SK-N-SH (cell line): Measurements from ENCODE around the gene PLEKHA4. TPM values are rescaled to one million over a fixed set of nuclear protein-coding genes. Genes with fewer than 3 reads are reported as not detected.
A peak's percentile ranks its signal among the peaks of the same experiment; 100 is the strongest.

Source experiments
- CTCF ChIA-PET: fragments of 300-600, 350-600 bp; formaldehyde crosslinking; extraction: SDS; loops from one replicate; lab custom pipeline; 2021; lab: Yijun Ruan, JAX
- POLR2A ChIA-PET: fragments of 350-600 bp; sonication (Branson Sonifier 250); formaldehyde crosslinking; extraction: SDS; loops from one replicate; lab custom pipeline; 2020; ENCODE audit warnings: antibody characterized with exemption, inconsistent platforms; lab: Yijun Ruan, JAX
- DNase-seq: peaks from one replicate; pipeline ENCODE4 v3.0.0; 2012
- H2AFZ ChIP-seq: fragments of 200-600 bp; sonication (generic); 2 replicates; pipeline ENCODE4 v1.8.1; 2016; ENCODE audit warnings: antibody characterized with exemption, mild to moderate bottlenecking, low read depth
- H3F3A ChIP-seq: fragments of 200-600 bp; sonication (generic); replicated peaks from 2 replicates; pipeline ENCODE3; 2016; ENCODE audit warnings: antibody characterized with exemption, mild to moderate bottlenecking; ENCODE audit not compliant: insufficient read depth
- H3K27ac ChIP-seq, 2 experiments: fragments of 200-500 bp in 1 of 2; fragments of 200-600 bp in 1 of 2; sonication (Bioruptor generic) in 1 of 2; sonication (generic), shearing (Covaris generic) in 1 of 2; 2 replicates each; pipeline versions ENCODE4 v1.5.1 to v1.6.1; 2014 to 2016; ENCODE audit warnings: low read depth in 2 of 2, inconsistent platforms in 1 of 2, low read length in 1 of 2, mild to moderate bottlenecking in 1 of 2, mixed read lengths in 1 of 2
- H3K27me3 ChIP-seq: fragments of 200-600 bp; sonication (generic), shearing (Covaris generic); 2 replicates; pipeline ENCODE4 v1.6.1; 2016; ENCODE audit warnings: mixed run types; ENCODE audit not compliant: insufficient read depth
- H3K36me3 ChIP-seq, 2 experiments: fragments of 200-500 bp in 1 of 2; fragments of 200-600 bp in 1 of 2; sonication (Bioruptor generic) in 1 of 2; sonication (generic) in 1 of 2; replicated peaks in 1 of 2; 2 replicates each; pipeline versions ENCODE3 to v1.5.1; 2014 to 2016; ENCODE audit warnings: low read length in 1 of 2, mild to moderate bottlenecking in 1 of 2; ENCODE audit not compliant: insufficient read depth in 2 of 2, control insufficient read depth in 1 of 2
- H3K4me1 ChIP-seq, 2 experiments: fragments of 200-500 bp in 1 of 2; fragments of 200-600 bp in 1 of 2; sonication (Bioruptor generic) in 1 of 2; sonication (generic), shearing (Covaris generic) in 1 of 2; 2 replicates each; pipeline versions ENCODE4 v1.5.1 to v1.6.1; 2014 to 2016; ENCODE audit warnings: low read depth in 1 of 2, low read length in 1 of 2, mixed run types in 1 of 2; ENCODE audit not compliant: insufficient read depth in 2 of 2, control insufficient read depth in 1 of 2
- H3K4me2 ChIP-seq: fragments of 200-600 bp; sonication (generic), shearing (Covaris generic); 2 replicates; pipeline ENCODE4 v1.6.1; 2017; ENCODE audit warnings: mixed run types
- H3K4me3 ChIP-seq, 2 experiments: fragments of 200-500 bp in 1 of 2; fragments of 200-600 bp in 1 of 2; sonication (Bioruptor generic) in 1 of 2; sonication (generic), shearing (Covaris generic) in 1 of 2; 2 replicates each; pipeline versions ENCODE4 v1.5.1 to v1.8.1; 2014 to 2016; ENCODE audit warnings: low read depth in 2 of 2, inconsistent platforms in 1 of 2, low read length in 1 of 2, mild to moderate bottlenecking in 1 of 2, mixed read lengths in 1 of 2, moderate library complexity in 1 of 2
- H3K79me2 ChIP-seq: fragments of 200-600 bp; sonication (generic); 2 replicates; pipeline ENCODE4 v1.8.1; 2017; ENCODE audit warnings: mild to moderate bottlenecking; ENCODE audit not compliant: insufficient read depth
- H3K9ac ChIP-seq: fragments of 200-600 bp; sonication (generic); 2 replicates; pipeline ENCODE4 v1.6.1; 2017; ENCODE audit warnings: mixed run types
- H3K9me2 ChIP-seq: fragments of 200-600 bp; sonication (generic); 2 replicates; pipeline ENCODE4 v1.6.1; 2017; ENCODE audit warnings: mixed run types
- H3K9me3 ChIP-seq: fragments of 200-600 bp; sonication (generic); 2 replicates; pipeline ENCODE4 v1.6.1; 2017; ENCODE audit warnings: mixed run types, mild to moderate bottlenecking, moderate library complexity
- H4K20me1 ChIP-seq: fragments of 200-600 bp; sonication (generic); 2 replicates; pipeline ENCODE4 v1.6.1; 2017; ENCODE audit warnings: mild to moderate bottlenecking, mixed run types; ENCODE audit not compliant: insufficient read depth
- CHD2 ChIP-seq: fragments of 150-350 bp; IDR thresholded peaks from 2 replicates; pipeline ENCODE4 v1.6.1; 2018; ENCODE audit warnings: low read length; ENCODE audit not compliant: partially characterized antibody
- EP300 ChIP-seq, 2 experiments: IDR thresholded peaks; 2 replicates each; pipeline versions ENCODE4 v1.4.0 to v1.6.1; 2012; ENCODE audit warnings: borderline replicate concordance in 1 of 2, low read depth in 1 of 2, low read length in 1 of 2
- EZH2phosphoT487 ChIP-seq: fragments of 200-600 bp; sonication (generic); IDR thresholded peaks from 2 replicates; pipeline ENCODE4 v1.6.1; 2017; ENCODE audit warnings: low read depth, mixed run types, mild to moderate bottlenecking, antibody characterized with exemption, moderate library complexity, borderline replicate concordance
- FOSL2 ChIP-seq: IDR thresholded peaks from 2 replicates; pipeline ENCODE4 v1.4.0; 2012; ENCODE audit warnings: low read depth, mild to moderate bottlenecking, moderate library complexity, borderline replicate concordance
- FOXM1 ChIP-seq: IDR thresholded peaks from 2 replicates; pipeline ENCODE4 v1.4.0; 2012; ENCODE audit warnings: low read depth, mild to moderate bottlenecking
- MEF2A ChIP-seq: IDR thresholded peaks from 2 replicates; pipeline ENCODE4 v1.4.0; 2012; ENCODE audit warnings: low read depth, borderline replicate concordance
- NFIC ChIP-seq: IDR thresholded peaks from 2 replicates; pipeline ENCODE4 v1.4.0; 2012; ENCODE audit warnings: borderline replicate concordance
- POLR2AphosphoS5 ChIP-seq: IDR thresholded peaks from 2 replicates; pipeline ENCODE4 v1.6.1; 2012; ENCODE audit warnings: low read depth, low read length
- SMC3 ChIP-seq: IDR thresholded peaks from 2 replicates; pipeline ENCODE4 v1.6.1; 2012; ENCODE audit warnings: low read depth, low read length, improper control_type of control experiment
- TAF1 ChIP-seq: IDR thresholded peaks from 2 replicates; pipeline ENCODE4 v1.6.1; 2012; ENCODE audit warnings: low read depth, mild to moderate bottlenecking, low read length, moderate library complexity, borderline replicate concordance
- WGBS: methylation state at CpG from one replicate; pipeline ENCODE4 v1.1.6; 2017; ENCODE audit warnings: low lambda C conversion rate; 5-methylcytosine and 5-hydroxymethylcytosine counted together
- polyA plus RNA-seq, 3 experiments: library from polyadenylated mRNA; depleted of rRNA; stranded (reverse); fragments of >200 nt; gene quantifications; 2 replicates each; pipeline ENCODE4 v1.2.3, GENCODE V29; 2012
- TF ChIP-seq, protein P1 (sequence below): IDR thresholded peaks from 2 replicates; pipeline ENCODE4 v1.4.0; 2012; ENCODE audit warnings: low read depth, borderline replicate concordance

Gene PLEKHA4
- polyA plus RNA-seq, 1 of the 3 experiments (the other 2 are of a cell fraction) = 5.6 TPM

DNA sequence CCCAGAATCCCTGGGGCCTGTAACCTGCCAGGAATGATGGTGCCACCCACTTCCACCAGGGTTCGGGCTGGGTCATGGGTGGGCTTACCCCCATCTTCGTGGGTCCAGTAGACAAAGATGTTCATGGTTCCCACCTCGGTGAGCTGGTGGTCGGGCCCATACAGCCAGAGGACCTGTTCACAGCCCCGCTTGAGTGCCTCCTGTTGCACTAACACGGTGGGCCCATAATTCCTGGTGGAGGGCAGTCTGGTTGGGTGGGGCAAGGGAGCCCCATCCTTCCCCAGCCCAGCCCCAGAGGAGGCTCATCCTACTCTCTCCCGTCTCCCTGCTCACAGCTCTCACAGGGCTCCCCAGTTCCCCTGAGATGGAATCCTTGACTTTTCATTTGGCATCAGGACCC, 71.3 kb downstream of the PLEKHA4 start:
- no peak for DNase-seq
- Histone ChIP-seq H3K27ac (no peak overlapping the region), H3K9ac (no peak overlapping the region), H3K36me3 (no peaks in the 10 kb centered on the region), H3K27me3 (no peaks in the 10 kb centered on the region), H3F3A (peaks cover 5% of the 10 kb centered on the region), H3K4me2 (no peak overlapping the region), H4K20me1 (no peaks in the 10 kb centered on the region), H3K4me1 (peaks cover 5% of the 10 kb centered on the region in 2 experiments; a peak in 1 of 4 replicates), H3K9me2 (no peaks in the 10 kb centered on the region), H3K9me3 (no peaks in the 10 kb centered on the region), H3K4me3 (no peak overlapping the region), H3K79me2 (no peaks in the 10 kb centered on the region), H2AFZ (no peak overlapping the region)
- CTCF ChIA-PET = interaction anchor here (1.1 to 20.7 kb wide), 5 partner anchors 9 to 45 kb away, joined by 4 to 457 read pairs (median 27); partner anchors contain the start of gene HSD17B14
- 69% methylated on average over 2 of the region's 7 CpGs for WGBS
- no peak for TF ChIP-seq EP300 (IDR thresholded peaks at IDR 0.05; ENCODE audit: borderline replicate concordance in 1 of 2, low read depth in 1 of 2, low read length in 1 of 2)
- TF ChIP-seq FOXM1 = no peak
- no peak for TF ChIP-seq TAF1
- TF ChIP-seq FOSL2 = no peak
- TF ChIP-seq EZH2phosphoT487 = no peak
- no peak for TF ChIP-seq NFIC
- TF ChIP-seq POLR2AphosphoS5 = no peak
- no peak for TF ChIP-seq CHD2
- TF ChIP-seq, protein P1, sequence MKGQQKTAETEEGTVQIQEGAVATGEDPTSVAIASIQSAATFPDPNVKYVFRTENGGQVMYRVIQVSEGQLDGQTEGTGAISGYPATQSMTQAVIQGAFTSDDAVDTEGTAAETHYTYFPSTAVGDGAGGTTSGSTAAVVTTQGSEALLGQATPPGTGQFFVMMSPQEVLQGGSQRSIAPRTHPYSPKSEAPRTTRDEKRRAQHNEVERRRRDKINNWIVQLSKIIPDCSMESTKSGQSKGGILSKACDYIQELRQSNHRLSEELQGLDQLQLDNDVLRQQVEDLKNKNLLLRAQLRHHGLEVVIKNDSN = no peak
- TF ChIP-seq SMC3 = no peak
- TF ChIP-seq MEF2A = no peak
- POLR2A ChIA-PET = no interaction called here

DNA sequence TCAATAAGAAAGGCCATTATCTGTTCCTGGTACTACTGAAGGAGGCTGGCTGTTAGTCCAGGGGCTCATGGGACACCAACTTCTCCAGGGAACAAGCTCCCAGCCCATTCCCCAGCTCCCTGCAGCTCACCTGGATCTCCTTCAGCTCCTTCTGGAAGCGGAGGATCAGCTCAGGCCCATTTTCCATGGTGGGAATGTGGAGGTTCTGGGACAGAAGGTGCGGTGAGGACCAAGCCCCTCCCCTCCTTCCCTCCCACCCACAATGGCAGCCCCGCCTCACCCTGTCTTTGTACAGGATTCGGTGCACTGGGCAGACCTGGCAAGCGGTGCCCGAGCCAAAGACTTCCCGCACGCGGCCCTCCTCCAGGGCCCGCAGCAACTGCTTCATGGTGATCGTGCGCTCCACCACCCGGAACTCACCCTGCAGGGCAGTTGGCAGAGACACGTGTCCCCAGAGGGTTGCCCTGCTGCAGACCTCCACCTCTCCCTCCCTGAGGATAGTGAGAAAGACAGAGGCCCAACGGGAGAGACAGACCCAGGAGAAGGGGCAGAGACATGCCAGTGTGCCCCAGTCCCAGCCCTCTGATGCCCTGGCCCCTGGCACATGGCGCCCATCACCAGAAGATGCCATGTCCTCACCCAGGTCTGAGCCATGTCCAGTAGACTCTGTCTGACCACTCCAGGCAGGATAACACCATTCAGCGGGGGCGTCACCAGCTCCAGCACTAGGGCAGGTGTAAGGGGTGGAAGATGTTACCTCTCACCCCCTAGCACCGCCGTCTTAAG, 71.9 kb downstream of the PLEKHA4 start:
- H3K9me2 ChIP-seq = no peaks in the 10 kb centered on the region
- 88% methylated on average over 17 of the region's 20 CpGs for WGBS
- H3F3A ChIP-seq = peaks cover 5% of the 10 kb centered on the region
- H3K4me3 ChIP-seq = no peak overlapping the region
- DNase-seq = peak; percentile 21
- H4K20me1 ChIP-seq = no peaks in the 10 kb centered on the region
- ChIA-PET POLR2A (interaction anchor here (0.6 to 1.6 kb wide), 2 partner anchors 71 to 150 kb away, joined by 3 read pairs; no protein-coding TSS in a partner anchor), CTCF (interaction anchor here (1.1 to 20.7 kb wide), 10 partner anchors 9 to 174 kb away, joined by 3 to 457 read pairs (median 22); partner anchors contain the start of genes CA11 and HSD17B14)
- peaks cover 5% of the 10 kb centered on the region in 2 experiments; a peak in 1 of 4 replicates for H3K4me1 ChIP-seq
- H3K9ac ChIP-seq = no peak overlapping the region
- no peaks in the 10 kb centered on the region for H3K27me3 ChIP-seq
- no peak overlapping the region for H2AFZ ChIP-seq
- no peaks in the 10 kb centered on the region for H3K9me3 ChIP-seq
- H3K79me2 ChIP-seq = no peaks in the 10 kb centered on the region
- TF ChIP-seq MEF2A (no peak), CHD2 (no peak)
- no peak overlapping the region; a peak in 1 of 4 replicates for H3K27ac ChIP-seq
- no peak overlapping the region for H3K4me2 ChIP-seq
- no peaks in the 10 kb centered on the region for H3K36me3 ChIP-seq
